ENCODE data around the gene WDR31.

WDR31 gene

GRCh38 chr9:113341712-113342410, 1.8 kb upstream of the WDR31 start:
- DNase-seq (ENCODE audit: low read depth, low spot score): no peak

GRCh38 chr9:113337714-113338113, 2.4 kb downstream of the WDR31 start:
- no peak for DNase-seq (ENCODE audit: low read depth, low spot score)

GRCh38 chr9:113331780-113332179, 8.3 kb downstream of the WDR31 start:
- no peak for DNase-seq (ENCODE audit: low read depth, low spot score)

GRCh38 chr9:113328045-113328782, 11.9 kb downstream of the WDR31 start:
- no peak for DNase-seq (ENCODE audit: low read depth, low spot score)

- DNase-seq (ENCODE audit: low read depth, low spot score): no peak
Observed at GRCh38 chr9:113326230-113326629, 13.8 kb downstream of the WDR31 start.

GRCh38 chr9:113322671-113323070, 17.4 kb downstream of the WDR31 start:
- DNase-seq (ENCODE audit: low read depth, low spot score): no peak

GRCh38 chr9:113320051-113320450, 20.0 kb downstream of the WDR31 start:
- DNase-seq (ENCODE audit: low read depth, low spot score): no peak

GRCh38 chr9:113319054-113319453, 21.0 kb downstream of the WDR31 start:
- DNase-seq (ENCODE audit: low read depth, low spot score): no peak

- DNase-seq (ENCODE audit: low read depth, low spot score): no peak
Observed at GRCh38 chr9:113317777-113318176, 22.3 kb downstream of the WDR31 start.

GRCh38 chr9:113316030-113316429, 24.0 kb downstream of the WDR31 start:
- no peak for DNase-seq (ENCODE audit: low read depth, low spot score)

GRCh38 chr9:113315231-113315630, 24.8 kb downstream of the WDR31 start:
- no peak for DNase-seq (ENCODE audit: low read depth, low spot score)

- no peak for DNase-seq (ENCODE audit: low read depth, low spot score)
Observed at GRCh38 chr9:113313261-113313660, 26.8 kb downstream of the WDR31 start.

- DNase-seq (ENCODE audit: low read depth, low spot score): no peak
Observed at GRCh38 chr9:113311961-113312360, 28.1 kb downstream of the WDR31 start.

GRCh38 chr9:113310538-113310937, 29.5 kb downstream of the WDR31 start:
- DNase-seq (ENCODE audit: low read depth, low spot score): no peak

- DNase-seq (ENCODE audit: low read depth, low spot score): no peak
Observed at GRCh38 chr9:113309204-113309813, 30.8 kb downstream of the WDR31 start.

- DNase-seq (ENCODE audit: low read depth, low spot score): no peak
Observed at GRCh38 chr9:113307396-113307975, 32.6 kb downstream of the WDR31 start.

- DNase-seq (ENCODE audit: low read depth, low spot score): no peak
Observed at GRCh38 chr9:113306566-113306965, 33.5 kb downstream of the WDR31 start.

GRCh38 chr9:113302792-113303418, 37.2 kb downstream of the WDR31 start, which contains the start of gene RNF183:
RNF183 (minus strand) TSS chr9:113303376; CDS start chr9:113298184, 5,192 bp downstream.
- no peak for DNase-seq (ENCODE audit: low read depth, low spot score)

- no peak for DNase-seq (ENCODE audit: low read depth, low spot score)
Observed at GRCh38 chr9:113301548-113301947, 38.5 kb downstream of the WDR31 start.

GRCh38 chr9:113299800-113300292, 40.2 kb downstream of the WDR31 start:
- DNase-seq (ENCODE audit: low read depth, low spot score): no peak

- no peak for DNase-seq (ENCODE audit: low read depth, low spot score)
Observed at GRCh38 chr9:113298924-113299770, 40.9 kb downstream of the WDR31 start.
